Measurements from ENCODE around the gene CYP27A1.

- TF ChIP-seq SP2 (IDR thresholded peaks at IDR 0.05; ENCODE audit: extremely low read depth, low read depth, low read length, poor library complexity, severe bottlenecking) (no peak), SIN3A (IDR thresholded peaks at IDR 0.05; ENCODE audit: borderline replicate concordance in 2 of 2, control insufficient read depth in 1 of 2, low read depth in 2 of 2, low read length in 2 of 2) (no peak), KAT8 (IDR thresholded peaks at IDR 0.05; ENCODE audit: low read depth) (no peak), ZNF224 (CRISPR knock-in tag; IDR thresholded peaks at IDR 0.05) (no peak), POLR2AphosphoS5 (IDR thresholded peaks at IDR 0.05; ENCODE audit: control insufficient read depth, insufficient read depth, low read depth, low read length) (no peak), FOS (IDR thresholded peaks at IDR 0.05; ENCODE audit: extremely low read depth, insufficient read length) (no peak), XRCC5 (IDR thresholded peaks at IDR 0.05; ENCODE audit: low read depth, low read length) (no peak), TCF3 (CRISPR knock-in tag; IDR thresholded peaks at IDR 0.05) (no peak), ILF3 (IDR thresholded peaks at IDR 0.05; ENCODE audit: borderline replicate concordance) (no peak), ZKSCAN3 (CRISPR knock-in tag; IDR thresholded peaks at IDR 0.05) (no peak)
- TF ChIP-seq, protein P1, sequence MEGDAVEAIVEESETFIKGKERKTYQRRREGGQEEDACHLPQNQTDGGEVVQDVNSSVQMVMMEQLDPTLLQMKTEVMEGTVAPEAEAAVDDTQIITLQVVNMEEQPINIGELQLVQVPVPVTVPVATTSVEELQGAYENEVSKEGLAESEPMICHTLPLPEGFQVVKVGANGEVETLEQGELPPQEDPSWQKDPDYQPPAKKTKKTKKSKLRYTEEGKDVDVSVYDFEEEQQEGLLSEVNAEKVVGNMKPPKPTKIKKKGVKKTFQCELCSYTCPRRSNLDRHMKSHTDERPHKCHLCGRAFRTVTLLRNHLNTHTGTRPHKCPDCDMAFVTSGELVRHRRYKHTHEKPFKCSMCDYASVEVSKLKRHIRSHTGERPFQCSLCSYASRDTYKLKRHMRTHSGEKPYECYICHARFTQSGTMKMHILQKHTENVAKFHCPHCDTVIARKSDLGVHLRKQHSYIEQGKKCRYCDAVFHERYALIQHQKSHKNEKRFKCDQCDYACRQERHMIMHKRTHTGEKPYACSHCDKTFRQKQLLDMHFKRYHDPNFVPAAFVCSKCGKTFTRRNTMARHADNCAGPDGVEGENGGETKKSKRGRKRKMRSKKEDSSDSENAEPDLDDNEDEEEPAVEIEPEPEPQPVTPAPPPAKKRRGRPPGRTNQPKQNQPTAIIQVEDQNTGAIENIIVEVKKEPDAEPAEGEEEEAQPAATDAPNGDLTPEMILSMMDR (IDR thresholded peaks at IDR 0.05 in 2 of 3, conservative IDR thresholded peaks at IDR 0.05 in 1 of 3; ENCODE audit: insufficient read depth in 2 of 3, low read depth in 1 of 3, low read length in 3 of 3), result no peak
- TF ChIP-seq, protein P2, sequence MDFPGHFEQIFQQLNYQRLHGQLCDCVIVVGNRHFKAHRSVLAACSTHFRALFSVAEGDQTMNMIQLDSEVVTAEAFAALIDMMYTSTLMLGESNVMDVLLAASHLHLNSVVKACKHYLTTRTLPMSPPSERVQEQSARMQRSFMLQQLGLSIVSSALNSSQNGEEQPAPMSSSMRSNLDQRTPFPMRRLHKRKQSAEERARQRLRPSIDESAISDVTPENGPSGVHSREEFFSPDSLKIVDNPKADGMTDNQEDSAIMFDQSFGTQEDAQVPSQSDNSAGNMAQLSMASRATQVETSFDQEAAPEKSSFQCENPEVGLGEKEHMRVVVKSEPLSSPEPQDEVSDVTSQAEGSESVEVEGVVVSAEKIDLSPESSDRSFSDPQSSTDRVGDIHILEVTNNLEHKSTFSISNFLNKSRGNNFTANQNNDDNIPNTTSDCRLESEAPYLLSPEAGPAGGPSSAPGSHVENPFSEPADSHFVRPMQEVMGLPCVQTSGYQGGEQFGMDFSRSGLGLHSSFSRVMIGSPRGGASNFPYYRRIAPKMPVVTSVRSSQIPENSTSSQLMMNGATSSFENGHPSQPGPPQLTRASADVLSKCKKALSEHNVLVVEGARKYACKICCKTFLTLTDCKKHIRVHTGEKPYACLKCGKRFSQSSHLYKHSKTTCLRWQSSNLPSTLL (IDR thresholded peaks at IDR 0.05), result no peak
- TF ChIP-seq, protein P3, sequence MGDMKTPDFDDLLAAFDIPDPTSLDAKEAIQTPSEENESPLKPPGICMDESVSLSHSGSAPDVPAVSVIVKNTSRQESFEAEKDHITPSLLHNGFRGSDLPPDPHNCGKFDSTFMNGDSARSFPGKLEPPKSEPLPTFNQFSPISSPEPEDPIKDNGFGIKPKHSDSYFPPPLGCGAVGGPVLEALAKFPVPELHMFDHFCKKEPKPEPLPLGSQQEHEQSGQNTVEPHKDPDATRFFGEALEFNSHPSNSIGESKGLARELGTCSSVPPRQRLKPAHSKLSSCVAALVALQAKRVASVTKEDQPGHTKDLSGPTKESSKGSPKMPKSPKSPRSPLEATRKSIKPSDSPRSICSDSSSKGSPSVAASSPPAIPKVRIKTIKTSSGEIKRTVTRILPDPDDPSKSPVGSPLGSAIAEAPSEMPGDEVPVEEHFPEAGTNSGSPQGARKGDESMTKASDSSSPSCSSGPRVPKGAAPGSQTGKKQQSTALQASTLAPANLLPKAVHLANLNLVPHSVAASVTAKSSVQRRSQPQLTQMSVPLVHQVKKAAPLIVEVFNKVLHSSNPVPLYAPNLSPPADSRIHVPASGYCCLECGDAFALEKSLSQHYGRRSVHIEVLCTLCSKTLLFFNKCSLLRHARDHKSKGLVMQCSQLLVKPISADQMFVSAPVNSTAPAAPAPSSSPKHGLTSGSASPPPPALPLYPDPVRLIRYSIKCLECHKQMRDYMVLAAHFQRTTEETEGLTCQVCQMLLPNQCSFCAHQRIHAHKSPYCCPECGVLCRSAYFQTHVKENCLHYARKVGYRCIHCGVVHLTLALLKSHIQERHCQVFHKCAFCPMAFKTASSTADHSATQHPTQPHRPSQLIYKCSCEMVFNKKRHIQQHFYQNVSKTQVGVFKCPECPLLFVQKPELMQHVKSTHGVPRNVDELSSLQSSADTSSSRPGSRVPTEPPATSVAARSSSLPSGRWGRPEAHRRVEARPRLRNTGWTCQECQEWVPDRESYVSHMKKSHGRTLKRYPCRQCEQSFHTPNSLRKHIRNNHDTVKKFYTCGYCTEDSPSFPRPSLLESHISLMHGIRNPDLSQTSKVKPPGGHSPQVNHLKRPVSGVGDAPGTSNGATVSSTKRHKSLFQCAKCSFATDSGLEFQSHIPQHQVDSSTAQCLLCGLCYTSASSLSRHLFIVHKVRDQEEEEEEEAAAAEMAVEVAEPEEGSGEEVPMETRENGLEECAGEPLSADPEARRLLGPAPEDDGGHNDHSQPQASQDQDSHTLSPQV (IDR thresholded peaks at IDR 0.05), result no peak
Measured at GRCh38 chr2:218857371-218858137, 75.6 kb downstream of the CYP27A1 start.

Measured in K562 (cell line).